Measurements from ENCODE around the gene IKZF5. TPM values are rescaled to one million over a fixed set of nuclear protein-coding genes. Genes with fewer than 3 reads are reported as not detected.

Gene IKZF5
- polyA plus RNA-seq, 1 experiment, result 7.8 TPM

DNA sequence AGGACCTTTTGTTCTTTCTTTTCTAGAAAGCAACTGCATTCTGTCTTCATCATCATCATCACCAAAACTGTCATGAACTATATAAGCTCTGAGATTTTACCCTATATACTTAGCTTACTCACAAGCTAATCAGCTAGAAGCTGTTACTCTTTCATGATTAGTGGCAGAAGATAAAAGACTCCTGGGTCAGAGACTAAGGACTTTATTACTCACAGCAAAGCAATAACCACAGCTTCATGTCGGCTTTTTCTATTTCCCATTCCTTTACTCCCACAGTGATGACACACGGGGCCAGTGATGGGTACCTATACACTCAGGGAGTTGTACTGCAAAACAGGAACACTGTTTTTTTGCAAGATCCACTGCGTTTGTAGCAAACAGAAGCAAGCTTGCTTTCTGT is 46.2 kb downstream of the IKZF5 start:
- TF ChIP-seq, protein P1, sequence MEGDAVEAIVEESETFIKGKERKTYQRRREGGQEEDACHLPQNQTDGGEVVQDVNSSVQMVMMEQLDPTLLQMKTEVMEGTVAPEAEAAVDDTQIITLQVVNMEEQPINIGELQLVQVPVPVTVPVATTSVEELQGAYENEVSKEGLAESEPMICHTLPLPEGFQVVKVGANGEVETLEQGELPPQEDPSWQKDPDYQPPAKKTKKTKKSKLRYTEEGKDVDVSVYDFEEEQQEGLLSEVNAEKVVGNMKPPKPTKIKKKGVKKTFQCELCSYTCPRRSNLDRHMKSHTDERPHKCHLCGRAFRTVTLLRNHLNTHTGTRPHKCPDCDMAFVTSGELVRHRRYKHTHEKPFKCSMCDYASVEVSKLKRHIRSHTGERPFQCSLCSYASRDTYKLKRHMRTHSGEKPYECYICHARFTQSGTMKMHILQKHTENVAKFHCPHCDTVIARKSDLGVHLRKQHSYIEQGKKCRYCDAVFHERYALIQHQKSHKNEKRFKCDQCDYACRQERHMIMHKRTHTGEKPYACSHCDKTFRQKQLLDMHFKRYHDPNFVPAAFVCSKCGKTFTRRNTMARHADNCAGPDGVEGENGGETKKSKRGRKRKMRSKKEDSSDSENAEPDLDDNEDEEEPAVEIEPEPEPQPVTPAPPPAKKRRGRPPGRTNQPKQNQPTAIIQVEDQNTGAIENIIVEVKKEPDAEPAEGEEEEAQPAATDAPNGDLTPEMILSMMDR (IDR thresholded peaks at IDR 0.05; ENCODE audit: low read depth, low read length), result no peak
- no peaks in the 10 kb centered on the region for H3K27me3 ChIP-seq (ENCODE audit: control insufficient read depth, insufficient read depth, low read length)
- ChIA-PET CTCF (interaction anchor here (0.7 to 1.2 kb wide), 2 partner anchors 17 to 20 kb away, joined by 3 to 11 read pairs; partner anchors contain the start of gene PSTK), POLR2A (no interaction called here)
- H3K4me3 ChIP-seq (ENCODE audit: low read depth, low read length), result no peak overlapping the region
- H3K9me3 ChIP-seq (ENCODE audit: control insufficient read depth, insufficient read depth, low read length), result no peaks in the 10 kb centered on the region; the same call in 1 of the 2 replicates
- H3K27ac ChIP-seq (ENCODE audit: low read depth, low read length), result no peak overlapping the region
- no peak for DNase-seq (ENCODE audit: low read depth, low spot score)

DNA sequence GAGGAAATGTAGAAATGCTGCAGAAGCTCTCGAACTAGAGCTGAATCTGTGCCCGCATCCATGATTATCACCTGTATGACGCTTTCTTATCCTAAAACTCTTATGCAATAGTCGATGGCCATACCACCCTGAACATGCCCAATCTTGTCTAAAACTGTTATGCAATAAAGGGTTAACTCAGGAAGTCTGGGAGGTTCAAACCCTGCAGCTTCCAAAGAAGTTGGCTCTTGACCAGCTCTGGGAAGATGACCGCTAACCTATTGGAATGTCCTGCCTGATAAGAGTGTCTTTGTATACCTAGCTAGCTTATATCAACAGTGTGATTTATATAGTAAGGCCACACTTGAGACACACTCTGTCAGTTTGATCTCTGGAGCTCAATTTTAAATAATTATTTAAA is 51.1 kb downstream of the IKZF5 start:
- DNase-seq (ENCODE audit: low read depth, low spot score), result no peak
- no peak overlapping the region for H3K4me3 ChIP-seq (ENCODE audit: low read depth, low read length)
- ChIA-PET POLR2A (no interaction called here), CTCF (interaction anchor here (0.7 kb wide), 1 partner anchor 23 kb away, joined by 4 read pairs; no protein-coding TSS in a partner anchor)
- H3K27ac ChIP-seq (ENCODE audit: low read depth, low read length), result no peak overlapping the region
- no peaks in the 10 kb centered on the region for H3K27me3 ChIP-seq (ENCODE audit: control insufficient read depth, insufficient read depth, low read length)
- peaks cover 7% of the 10 kb centered on the region for H3K9me3 ChIP-seq (ENCODE audit: control insufficient read depth, insufficient read depth, low read length)
- TF ChIP-seq, protein P1 (IDR thresholded peaks at IDR 0.05; ENCODE audit: low read depth, low read length), result no peak

DNA sequence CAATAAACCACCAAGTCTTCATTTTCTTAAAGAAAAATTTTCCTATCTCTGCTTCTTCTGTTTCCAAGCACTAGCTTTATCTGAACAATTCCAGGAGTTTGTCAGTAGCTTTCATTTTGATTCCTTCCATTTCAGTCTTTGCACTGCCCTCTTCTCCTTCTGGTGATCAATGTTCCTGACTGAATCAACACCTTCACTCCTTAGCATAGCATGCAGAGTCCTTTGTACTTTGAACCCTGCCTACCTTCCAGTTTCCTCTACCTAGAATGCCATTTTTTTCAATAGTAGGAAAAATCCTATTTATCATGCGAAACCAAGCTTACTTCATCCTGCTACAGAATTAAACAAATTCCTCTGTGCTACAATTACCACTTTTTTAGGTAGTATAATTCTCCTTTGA is 52.7 kb downstream of the IKZF5 start:
- Histone ChIP-seq H3K9me3 (ENCODE audit: control insufficient read depth, insufficient read depth, low read length) (peaks cover 7% of the 10 kb centered on the region), H3K4me3 (ENCODE audit: low read depth, low read length) (no peak overlapping the region), H3K27me3 (ENCODE audit: control insufficient read depth, insufficient read depth, low read length) (no peaks in the 10 kb centered on the region), H3K27ac (ENCODE audit: low read depth, low read length) (no peak overlapping the region)
- TF ChIP-seq, protein P1 (IDR thresholded peaks at IDR 0.05; ENCODE audit: low read depth, low read length), result no peak
- no peak for DNase-seq (ENCODE audit: low read depth, low spot score)
- ChIA-PET CTCF (interaction anchor here (2.3 kb wide), 1 partner anchor 24 kb away, joined by 19 read pairs; the partner anchor contains the start of gene PSTK), POLR2A (no interaction called here)

DNA sequence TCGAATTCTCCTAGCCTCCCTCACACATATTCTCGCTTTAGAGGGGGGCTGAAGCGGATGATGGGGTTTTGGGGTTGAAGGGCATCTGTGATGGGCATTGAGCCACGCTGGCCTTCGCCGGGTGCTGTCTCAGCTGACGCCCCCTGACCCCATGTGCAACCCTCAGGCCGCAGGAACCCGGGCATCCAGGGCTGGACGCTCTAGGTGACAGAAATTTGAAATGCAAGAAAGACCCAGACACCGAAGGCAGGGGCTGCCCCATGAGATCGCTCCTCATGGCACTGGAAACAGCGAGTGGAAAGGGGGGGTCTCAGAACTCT is 53.9 kb downstream of the IKZF5 start:
- CTCF ChIA-PET, result interaction anchor here (0.6 to 2.3 kb wide), 2 partner anchors 25 to 600 kb away, joined by 3 to 19 read pairs; partner anchors contain the start of gene PSTK
- H3K4me3 ChIP-seq (ENCODE audit: low read depth, low read length), result peak overlapping the region; percentile 62
- TF ChIP-seq, protein P1 (IDR thresholded peaks at IDR 0.05; ENCODE audit: low read depth, low read length), result no peak
- H3K27me3 ChIP-seq (ENCODE audit: control insufficient read depth, insufficient read depth, low read length), result no peaks in the 10 kb centered on the region
- DNase-seq (ENCODE audit: low read depth, low spot score), result no peak
- POLR2A ChIA-PET, result interaction anchor here (0.9 to 1.4 kb wide), 2 partner anchors 26 to 53 kb away, joined by 6 to 8 read pairs; partner anchors contain the start of genes IKZF5 and PSTK
- H3K27ac ChIP-seq (ENCODE audit: low read depth, low read length), result peak overlapping the region; percentile 33
- peaks cover 7% of the 10 kb centered on the region for H3K9me3 ChIP-seq (ENCODE audit: control insufficient read depth, insufficient read depth, low read length)

DNA sequence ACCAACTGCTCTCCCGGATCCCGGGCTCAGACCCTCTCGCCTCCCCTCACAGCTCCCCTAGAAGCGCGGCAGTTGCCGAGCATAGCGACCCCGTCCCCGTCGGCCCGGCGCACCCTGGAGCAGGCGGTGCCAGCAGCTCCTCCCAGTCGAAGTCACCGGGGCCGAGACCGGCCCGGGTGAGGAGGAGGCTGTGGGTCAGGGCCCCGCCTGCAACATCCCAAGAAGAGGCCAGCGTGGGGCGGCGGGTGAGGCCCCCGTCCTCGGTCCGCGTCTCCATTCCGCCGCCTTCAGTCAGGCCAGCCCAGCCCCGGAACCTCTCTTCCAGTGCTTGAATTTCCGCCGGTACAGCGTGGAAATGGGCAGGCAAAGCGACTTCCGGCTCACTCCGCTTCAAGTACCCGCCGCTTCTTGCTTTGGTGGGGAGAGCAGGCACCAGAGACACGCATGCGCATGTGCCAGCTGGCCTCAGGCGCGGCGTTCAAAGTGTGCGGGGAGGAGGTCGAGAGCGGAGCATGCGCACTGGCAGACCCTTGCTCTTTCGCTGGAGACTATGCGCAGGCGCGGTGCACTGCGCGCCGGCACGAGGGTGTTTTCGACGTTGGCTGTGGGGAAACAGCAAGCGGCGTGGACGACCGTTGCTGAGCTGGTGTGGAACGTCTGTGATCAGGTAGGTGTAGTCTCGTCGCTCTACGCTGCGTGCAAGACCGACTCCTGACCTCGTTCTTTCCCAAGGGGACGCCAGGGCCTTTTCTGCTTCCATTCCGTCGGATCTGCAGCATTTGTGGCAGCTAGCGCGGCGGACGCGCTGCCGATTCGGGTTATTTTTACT is 54.5 kb downstream of the IKZF5 start, which contains the start of gene C10orf88:
Gene C10orf88, minus strand, starts transcription at position 326 of the 829 bp plus-strand sequence. Its CDS starts 49 bp downstream, at position 277.
- DNase-seq (ENCODE audit: low read depth, low spot score), result peak; percentile 99
- TF ChIP-seq, protein P1 (IDR thresholded peaks at IDR 0.05; ENCODE audit: low read depth, low read length), result 0 out of 2 replicates have a peak, but pooled peaks have one; percentile 5
- peak within 1 kb of the TSS; percentile 82 for H3K4me3 ChIP-seq (ENCODE audit: low read depth, low read length)
- ChIA-PET CTCF (interaction anchor here (0.6 to 2.3 kb wide), 3 partner anchors 26 to 601 kb away, joined by 3 to 19 read pairs (median 4); partner anchors contain the start of gene PSTK), POLR2A (interaction anchor here (0.9 to 1.5 kb wide), 3 partner anchors 16 to 54 kb away, joined by 3 to 8 read pairs (median 6); partner anchors contain the start of genes IKZF5 and PSTK)
- no peaks in the 10 kb centered on the region for H3K27me3 ChIP-seq (ENCODE audit: control insufficient read depth, insufficient read depth, low read length)
- H3K9me3 ChIP-seq (ENCODE audit: control insufficient read depth, insufficient read depth, low read length), result peaks cover 7% of the 10 kb centered on the region
- peak within 1 kb of the TSS; percentile 77 for H3K27ac ChIP-seq (ENCODE audit: low read depth, low read length)

Measured in AG04450 (cell line).